ENCODE data around the gene TMPRSS11A. TPM values are rescaled to one million over a fixed set of nuclear protein-coding genes. Genes with fewer than 3 reads are reported as not detected.

The TMPRSS11A gene
- total RNA-seq, 1 donor from 2014 or later: not detected

DNA sequence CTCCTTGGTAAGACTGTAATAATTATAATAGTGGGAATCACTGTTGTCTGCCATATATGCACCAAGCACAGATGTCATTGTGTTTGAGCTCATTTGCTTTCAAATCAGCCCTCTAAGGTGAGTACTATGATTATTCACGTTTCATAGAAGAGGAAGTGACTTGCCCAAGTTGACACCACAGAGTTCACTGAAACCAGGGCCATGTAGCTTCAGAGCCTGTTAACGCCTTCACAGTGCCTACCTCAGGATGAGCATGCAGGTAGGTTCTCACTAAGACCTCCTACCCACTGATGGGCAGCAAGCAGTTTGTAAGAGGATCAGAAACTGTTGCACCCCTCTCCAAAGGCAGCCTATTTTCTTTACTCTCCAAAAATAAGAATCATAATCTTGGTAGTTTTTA is 27.4 kb downstream of the TMPRSS11A start:
- Histone ChIP-seq H3K4me3 (ENCODE audit: low read depth, low read length) (no peak overlapping the region), H3K27me3 (ENCODE audit: control insufficient read depth, insufficient read depth, low read length) (no peaks in the 10 kb centered on the region), H3K36me3 (ENCODE audit: control insufficient read depth, insufficient read depth, low read length) (no peaks in the 10 kb centered on the region)
- FAIRE-seq: no peak
- TF ChIP-seq, protein P1, sequence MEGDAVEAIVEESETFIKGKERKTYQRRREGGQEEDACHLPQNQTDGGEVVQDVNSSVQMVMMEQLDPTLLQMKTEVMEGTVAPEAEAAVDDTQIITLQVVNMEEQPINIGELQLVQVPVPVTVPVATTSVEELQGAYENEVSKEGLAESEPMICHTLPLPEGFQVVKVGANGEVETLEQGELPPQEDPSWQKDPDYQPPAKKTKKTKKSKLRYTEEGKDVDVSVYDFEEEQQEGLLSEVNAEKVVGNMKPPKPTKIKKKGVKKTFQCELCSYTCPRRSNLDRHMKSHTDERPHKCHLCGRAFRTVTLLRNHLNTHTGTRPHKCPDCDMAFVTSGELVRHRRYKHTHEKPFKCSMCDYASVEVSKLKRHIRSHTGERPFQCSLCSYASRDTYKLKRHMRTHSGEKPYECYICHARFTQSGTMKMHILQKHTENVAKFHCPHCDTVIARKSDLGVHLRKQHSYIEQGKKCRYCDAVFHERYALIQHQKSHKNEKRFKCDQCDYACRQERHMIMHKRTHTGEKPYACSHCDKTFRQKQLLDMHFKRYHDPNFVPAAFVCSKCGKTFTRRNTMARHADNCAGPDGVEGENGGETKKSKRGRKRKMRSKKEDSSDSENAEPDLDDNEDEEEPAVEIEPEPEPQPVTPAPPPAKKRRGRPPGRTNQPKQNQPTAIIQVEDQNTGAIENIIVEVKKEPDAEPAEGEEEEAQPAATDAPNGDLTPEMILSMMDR (IDR thresholded peaks at IDR 0.05; ENCODE audit: insufficient read depth, low read length, severe bottlenecking): no peak
- no peak for DNase-seq (ENCODE audit: low read depth)

DNA sequence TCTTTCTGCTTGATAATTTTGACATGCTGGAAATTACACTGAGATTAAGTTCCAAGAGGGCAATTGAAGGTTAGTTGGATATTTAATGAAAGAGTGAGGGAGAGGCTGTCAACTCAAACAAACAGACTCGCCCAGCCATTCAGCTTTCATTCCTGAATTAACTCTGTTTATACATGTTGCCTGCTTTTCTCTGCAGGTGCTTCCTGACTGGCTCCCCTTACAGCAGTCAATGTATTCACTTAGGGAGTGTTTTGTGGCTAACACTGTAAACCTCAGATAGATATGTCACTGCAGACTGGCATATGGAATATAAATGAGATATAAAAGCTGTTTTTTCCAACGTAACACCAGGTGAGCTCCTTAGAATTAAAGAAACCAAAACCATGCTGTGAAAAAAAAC is 28.7 kb downstream of the TMPRSS11A start:
- TF ChIP-seq, protein P1 (IDR thresholded peaks at IDR 0.05; ENCODE audit: insufficient read depth, low read length, severe bottlenecking): no peak
- DNase-seq (ENCODE audit: low read depth): peak; percentile 62
- FAIRE-seq: no peak

DNA sequence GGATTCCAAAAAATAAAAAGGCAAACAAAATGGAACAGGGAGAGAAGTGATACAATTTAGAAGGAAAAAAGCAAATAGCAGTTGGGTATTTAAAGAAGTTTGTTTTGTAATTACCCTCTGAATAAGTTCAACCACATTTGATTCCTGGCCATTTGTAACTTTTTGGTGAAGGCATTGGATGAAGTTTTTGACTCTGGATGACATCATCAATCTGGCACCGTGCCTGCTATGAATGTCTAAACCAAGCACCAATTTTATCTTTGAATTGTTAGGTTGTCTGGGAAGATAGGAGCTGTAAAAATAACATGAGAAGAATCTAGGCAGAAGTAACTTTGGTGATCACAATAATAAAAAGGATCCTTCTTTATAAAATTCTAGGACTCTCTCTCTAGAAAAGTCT is 29.5 kb downstream of the TMPRSS11A start:
- FAIRE-seq (no peak), DNase-seq (ENCODE audit: low read depth) (peak; percentile 44)
- TF ChIP-seq, protein P1 (IDR thresholded peaks at IDR 0.05; ENCODE audit: insufficient read depth, low read length, severe bottlenecking): no peak
- H3K27me3 ChIP-seq (ENCODE audit: control insufficient read depth, insufficient read depth, low read length): no peaks in the 10 kb centered on the region
- no peaks in the 10 kb centered on the region for H3K36me3 ChIP-seq (ENCODE audit: control insufficient read depth, insufficient read depth, low read length)
- H3K4me3 ChIP-seq (ENCODE audit: low read depth, low read length): no peak overlapping the region

More for the DNA sequence above, 28.7 kb downstream of the TMPRSS11A start:
- Histone ChIP-seq H3K27me3 (ENCODE audit: control insufficient read depth, insufficient read depth, low read length) (no peaks in the 10 kb centered on the region), H3K36me3 (ENCODE audit: control insufficient read depth, insufficient read depth, low read length) (no peaks in the 10 kb centered on the region), H3K4me3 (ENCODE audit: low read depth, low read length) (no peak overlapping the region)

DNA sequence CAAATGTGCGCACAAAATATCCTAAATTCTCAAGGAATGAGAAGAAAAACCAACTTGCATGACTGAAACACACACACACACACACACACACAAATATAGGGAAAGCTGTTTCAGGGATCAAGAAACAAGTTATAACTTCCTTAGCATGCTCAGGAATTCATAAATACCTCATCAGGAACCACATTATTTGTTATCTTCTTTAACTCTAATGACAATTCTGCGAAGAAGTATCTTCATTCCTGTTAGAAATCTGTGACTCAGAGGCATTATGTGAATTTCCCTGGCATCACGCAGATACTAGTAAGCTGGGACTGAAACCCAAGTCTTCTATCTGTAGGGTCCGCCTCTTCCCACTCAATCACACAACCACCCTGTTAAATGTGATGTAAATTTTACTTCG is 30.3 kb downstream of the TMPRSS11A start:
- Histone ChIP-seq H3K4me3 (ENCODE audit: low read depth, low read length) (no peak overlapping the region), H3K36me3 (ENCODE audit: control insufficient read depth, insufficient read depth, low read length) (no peaks in the 10 kb centered on the region), H3K27me3 (ENCODE audit: control insufficient read depth, insufficient read depth, low read length) (no peaks in the 10 kb centered on the region)
- TF ChIP-seq, protein P1 (IDR thresholded peaks at IDR 0.05; ENCODE audit: insufficient read depth, low read length, severe bottlenecking): no peak
- DNase-seq (ENCODE audit: low read depth) (peak; percentile 27), FAIRE-seq (no peak)

DNA sequence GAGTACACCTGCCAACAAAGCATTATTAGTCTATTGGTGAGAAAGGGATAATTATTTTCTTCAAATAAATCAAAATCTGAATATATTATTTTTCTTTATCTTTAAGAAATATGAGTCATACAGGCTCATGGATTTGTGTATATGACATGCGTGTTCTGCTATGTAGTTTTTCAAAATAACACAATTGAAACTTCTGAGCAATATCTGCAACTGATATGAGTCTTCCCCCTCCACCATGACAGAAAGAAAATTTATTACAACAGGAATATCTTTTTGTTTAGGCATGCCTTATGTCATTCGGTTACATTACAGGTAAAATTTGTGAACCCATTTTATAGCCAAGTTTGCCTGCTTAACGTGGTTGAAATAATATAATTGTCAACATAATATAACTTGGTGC is 32.0 kb downstream of the TMPRSS11A start:
- FAIRE-seq: no peak
- TF ChIP-seq, protein P1 (IDR thresholded peaks at IDR 0.05; ENCODE audit: insufficient read depth, low read length, severe bottlenecking): no peak
- no peaks in the 10 kb centered on the region for H3K36me3 ChIP-seq (ENCODE audit: control insufficient read depth, insufficient read depth, low read length)
- DNase-seq (ENCODE audit: low read depth): peak; percentile 72
- H3K4me3 ChIP-seq (ENCODE audit: low read depth, low read length): no peak overlapping the region
- H3K27me3 ChIP-seq (ENCODE audit: control insufficient read depth, insufficient read depth, low read length): no peaks in the 10 kb centered on the region

DNA sequence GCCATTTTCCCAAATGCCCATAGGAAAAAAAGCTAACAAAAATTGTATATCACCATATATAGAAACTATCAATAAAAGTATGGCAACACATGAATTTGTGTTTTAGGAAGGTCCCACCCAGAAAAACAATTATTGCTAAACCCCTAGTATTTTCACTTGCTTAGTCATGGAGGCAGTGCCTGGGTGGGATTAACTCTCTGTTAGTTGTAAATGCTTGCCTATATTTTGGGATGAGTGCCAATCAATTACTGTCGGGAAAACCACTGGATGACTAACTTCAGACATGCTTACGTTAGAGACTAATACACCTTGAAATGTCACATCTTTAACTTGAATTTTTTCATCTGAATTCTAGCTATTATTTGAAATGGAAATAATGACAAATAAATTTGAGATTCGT is 33.9 kb downstream of the TMPRSS11A start:
- DNase-seq (ENCODE audit: low read depth): peak; percentile 97
- FAIRE-seq: no peak
- Histone ChIP-seq H3K36me3 (ENCODE audit: control insufficient read depth, insufficient read depth, low read length) (no peaks in the 10 kb centered on the region), H3K27me3 (ENCODE audit: control insufficient read depth, insufficient read depth, low read length) (no peaks in the 10 kb centered on the region), H3K4me3 (ENCODE audit: low read depth, low read length) (no peak overlapping the region)
- TF ChIP-seq, protein P1 (IDR thresholded peaks at IDR 0.05; ENCODE audit: insufficient read depth, low read length, severe bottlenecking): no peak

All from bronchial epithelial cell (primary cell).